Right lobe of liver (tissue), 6 donors: ENCODE measurements around the gene RIPOR2. TPM values are rescaled to one million over a fixed set of nuclear protein-coding genes. Genes with fewer than 3 reads are reported as not detected.

Source experiments
- ATAC-seq, 4 donors: fragments of 200-7000 bp; cut with Tn5 transposase; one replicate each; pipeline ENCODE4 v1.9.1; 2020; ENCODE audit warnings: mild to moderate bottlenecking in 4 of 4, moderate library complexity in 4 of 4
- DNase-seq, 3 donors: peaks; one replicate each; pipeline ENCODE4 v3.0.0-alpha.2; 2020
- H3K27ac ChIP-seq, 3 donors: fragments of 200-600 bp; one replicate each; pipeline ENCODE4 v1.8.0; 2022
- H3K27me3 ChIP-seq, 2 donors: fragments of 200-600 bp; one replicate each; pipeline ENCODE4 v1.8.0; 2022
- H3K36me3 ChIP-seq, 4 donors: fragments of 200-600 bp; sonication (generic) in 1 of 4; one replicate each; pipeline versions ENCODE4 v1.5.1 to v1.8.0; 2017 to 2022; ENCODE audit warnings: control low read depth in 1 of 4
- H3K4me1 ChIP-seq, 4 donors: fragments of 200-600 bp; sonication (generic) in 1 of 4; one replicate each; pipeline versions ENCODE4 v1.5.1 to v1.8.0; 2017 to 2022; ENCODE audit warnings: control low read depth in 1 of 4
- H3K4me3 ChIP-seq, 3 donors: fragments of 200-600 bp; one replicate each; pipeline ENCODE4 v1.8.0; 2022
- H3K9me3 ChIP-seq, 4 donors: fragments of 200-600 bp; sonication (generic) in 1 of 4; one replicate each; pipeline versions ENCODE4 v1.5.1 to v1.8.0; 2017 to 2022; ENCODE audit warnings: control low read depth in 1 of 4
- CTCF ChIP-seq, 4 donors: fragments of 200-600 bp in 3 of 4; fragments of 450-650 bp in 1 of 4; IDR thresholded peaks; one replicate each; pipeline versions ENCODE4 v1.5.1 to v1.8.0; 2016 to 2022; ENCODE audit warnings: antibody characterized with exemption in 4 of 4, mild to moderate bottlenecking in 2 of 4
- POLR2A ChIP-seq: fragments of 450-650 bp; IDR thresholded peaks from one replicate; pipeline ENCODE4 v1.6.1; 2017; ENCODE audit warnings: antibody characterized with exemption, mild to moderate bottlenecking
- WGBS: methylation state at CpG from one replicate; pipeline ENCODE4 v1.1.6; 2018; ENCODE audit warnings: low coverage, low lambda C conversion rate; ENCODE audit not compliant: insufficient coverage; ENCODE audit errors: missing lambda C conversion rate; 5-methylcytosine and 5-hydroxymethylcytosine counted together
- intact Hi-C, 2 donors: fragments of 100-400 bp; cut with DNase I; formaldehyde crosslinking; loops; one replicate each; pipeline versions ENCODE4 v1.11.2 to v1.14.1; 2022
- total RNA-seq, 6 experiments: library from RNA; depleted of rRNA in 2 of 6; stranded (reverse); fragments of >200 nt in 2 of 6; fragmentation: NEBNext Ultra II Directional in 3 of 6; extraction: Animal tissue kit (Norgen Biotek cat#: 25700) in 3 of 6; gene quantifications; one replicate each; pipeline versions ENCODE4 v1.1.0 to v1.2.4, GENCODE V29; 2016 to 2023
- donor health status: DM: no; HTN: yes; CAD: no.
- donor health status: DM: no; HTN: no; CAD: no.
- donor health status: DM: no; HTN: no; CAD: no.
- donor health status: DM: no; HTN: yes; CAD: no.
- donor health status: DM: no; HTN: yes; CAD: no.

RIPOR2 gene
- total RNA-seq, 6 experiments from 2014 or later: 1.8 to 4.6 (median 3.5) TPM

- Histone ChIP-seq H3K27ac (no peak overlapping the region), H3K4me1 (no peaks in the 10 kb centered on the region), H3K4me3 (no peak overlapping the region), H3K27me3 (no peaks in the 10 kb centered on the region), H3K36me3 (no peaks in the 10 kb centered on the region), H3K9me3 (no peaks in the 10 kb centered on the region)
- TF ChIP-seq CTCF (IDR thresholded peaks at IDR 0.05) (no peak), POLR2A (no peak)
- DNase-seq: no peak
- WGBS: 87% methylated on average over 4 of the region's 4 CpGs
- intact Hi-C loops: no loop called here
- ATAC-seq: no peak
Observed at GRCh38 chr6:24848461-24848860, 87.3 kb downstream of the RIPOR2 start.

- TF ChIP-seq CTCF (IDR thresholded peaks at IDR 0.05): no peak
- no peak for TF ChIP-seq POLR2A
- WGBS: 88% methylated on average over 6 of the region's 7 CpGs
- Histone ChIP-seq H3K27ac (no peak overlapping the region), H3K27me3 (no peaks in the 10 kb centered on the region), H3K9me3 (no peaks in the 10 kb centered on the region), H3K36me3 (no peaks in the 10 kb centered on the region), H3K4me1 (no peaks in the 10 kb centered on the region), H3K4me3 (no peak overlapping the region)
- intact Hi-C loops: no loop called here
- ATAC-seq (no peak), DNase-seq (no peak)
Observed at GRCh38 chr6:24847402-24847801, 88.4 kb downstream of the RIPOR2 start.

- TF ChIP-seq CTCF (IDR thresholded peaks at IDR 0.05): no peak
- no peak for TF ChIP-seq POLR2A
- intact Hi-C loops: no loop called here
- Histone ChIP-seq H3K9me3 (no peaks in the 10 kb centered on the region), H3K4me1 (no peaks in the 10 kb centered on the region), H3K4me3 (no peak overlapping the region), H3K36me3 (no peaks in the 10 kb centered on the region), H3K27me3 (no peaks in the 10 kb centered on the region), H3K27ac (no peak overlapping the region)
- 92% methylated on average over 3 of the region's 4 CpGs for WGBS
- DNase-seq (peak in 1 of 3 donors; percentile 26), ATAC-seq (no peak)
Observed at GRCh38 chr6:24845578-24845977, 90.2 kb downstream of the RIPOR2 start.

GRCh38 chr6:24844903-24845302, 90.9 kb downstream of the RIPOR2 start:
- Histone ChIP-seq H3K27me3 (no peaks in the 10 kb centered on the region), H3K4me1 (no peaks in the 10 kb centered on the region), H3K27ac (no peak overlapping the region), H3K36me3 (no peaks in the 10 kb centered on the region), H3K4me3 (no peak overlapping the region), H3K9me3 (no peaks in the 10 kb centered on the region)
- no peak for TF ChIP-seq CTCF (IDR thresholded peaks at IDR 0.05)
- no peak for ATAC-seq
- intact Hi-C loops: no loop called here
- DNase-seq: peak in 1 of 3 donors; percentile 17
- WGBS: 83% methylated on average over 5 of the region's 6 CpGs

- no peak for TF ChIP-seq POLR2A
- no peak for TF ChIP-seq CTCF (IDR thresholded peaks at IDR 0.05)
- H3K27ac ChIP-seq: no peak overlapping the region
- no peak overlapping the region for H3K4me3 ChIP-seq
- H3K27me3 ChIP-seq: no peaks in the 10 kb centered on the region
- intact Hi-C loops: no loop called here
- no peaks in the 10 kb centered on the region for H3K36me3 ChIP-seq
- ATAC-seq (no peak), DNase-seq (peak in 1 of 3 donors; percentile 33)
- WGBS: no CpG with 5 or more reads among the region's 1 CpG
- no peaks in the 10 kb centered on the region for H3K4me1 ChIP-seq
- H3K9me3 ChIP-seq: no peaks in the 10 kb centered on the region
Observed at GRCh38 chr6:24844061-24844460, 91.7 kb downstream of the RIPOR2 start.
